SK-N-SH (cell line): Measurements from ENCODE around the gene CAMSAP1.

Experiments used
- CTCF ChIP-seq: fragments of 200-600 bp; sonication (generic); IDR thresholded peaks from 2 replicates; pipeline ENCODE4 v1.6.1; 2017; ENCODE audit warnings: antibody characterized with exemption, mild to moderate bottlenecking, moderate library complexity
- EP300 ChIP-seq, 2 experiments: IDR thresholded peaks; 2 replicates each; pipeline versions ENCODE4 v1.4.0 to v1.6.1; 2012; ENCODE audit warnings: borderline replicate concordance in 1 of 2, low read depth in 1 of 2, low read length in 1 of 2
- EZH2phosphoT487 ChIP-seq: fragments of 200-600 bp; sonication (generic); IDR thresholded peaks from 2 replicates; pipeline ENCODE4 v1.6.1; 2017; ENCODE audit warnings: low read depth, mixed run types, mild to moderate bottlenecking, antibody characterized with exemption, moderate library complexity, borderline replicate concordance
- JUND ChIP-seq: IDR thresholded peaks from 2 replicates; pipeline ENCODE4 v1.4.0; 2012
- MEF2A ChIP-seq: IDR thresholded peaks from 2 replicates; pipeline ENCODE4 v1.4.0; 2012; ENCODE audit warnings: low read depth, borderline replicate concordance
- NFIC ChIP-seq: IDR thresholded peaks from 2 replicates; pipeline ENCODE4 v1.4.0; 2012; ENCODE audit warnings: borderline replicate concordance
- NRF1 ChIP-seq: IDR thresholded peaks from 2 replicates; pipeline ENCODE4 v1.6.1; 2012; ENCODE audit warnings: low read depth, mild to moderate bottlenecking, low read length
- POLR2AphosphoS5 ChIP-seq: IDR thresholded peaks from 2 replicates; pipeline ENCODE4 v1.6.1; 2012; ENCODE audit warnings: low read depth, low read length
- RFX5 ChIP-seq: IDR thresholded peaks from 2 replicates; pipeline ENCODE4 v1.6.1; 2012; ENCODE audit warnings: mild to moderate bottlenecking, improper control_type of control experiment, low read length
- SIN3A ChIP-seq: IDR thresholded peaks from 2 replicates; pipeline ENCODE4 v1.6.1; 2012; ENCODE audit warnings: low read depth, mild to moderate bottlenecking, low read length, moderate library complexity, borderline replicate concordance
- TEAD4 ChIP-seq: IDR thresholded peaks from 2 replicates; pipeline ENCODE4 v1.4.0; 2012; ENCODE audit warnings: mild to moderate bottlenecking, borderline replicate concordance; ENCODE audit not compliant: insufficient read depth
- TF ChIP-seq, protein P1 (sequence below): IDR thresholded peaks from 2 replicates; pipeline ENCODE4 v1.6.1; 2012; ENCODE audit warnings: mild to moderate bottlenecking, low read depth, low read length, moderate library complexity
- TF ChIP-seq, protein P2 (sequence below): IDR thresholded peaks from 2 replicates; pipeline ENCODE4 v1.4.0; 2012; ENCODE audit warnings: low read depth, borderline replicate concordance

DNA sequence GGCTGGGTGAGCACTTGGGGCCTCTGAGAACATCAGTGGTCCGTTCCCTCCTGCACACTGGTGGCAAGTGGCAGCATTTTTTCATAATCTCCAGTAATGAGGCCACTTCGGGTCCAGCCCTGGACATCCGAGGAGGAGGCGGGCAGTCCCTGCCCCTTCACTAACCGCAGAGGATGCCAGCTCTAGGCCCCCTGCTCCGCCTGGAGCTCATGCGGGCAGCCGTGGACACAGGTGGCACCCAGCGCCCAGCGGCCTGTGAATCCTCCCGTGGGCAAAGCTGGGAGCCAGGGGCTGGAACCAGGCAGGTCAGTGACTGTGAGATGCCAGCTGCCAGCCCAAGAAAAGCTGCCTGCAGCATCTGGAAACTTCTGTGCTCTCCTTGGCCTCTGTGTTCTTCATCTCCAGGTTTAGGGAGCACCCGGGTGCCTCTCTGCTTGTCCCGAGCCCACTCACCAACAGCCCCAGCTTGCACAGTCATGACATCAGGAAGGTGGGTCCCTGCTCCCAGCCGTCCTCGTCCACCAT is 112.9 kb downstream of the CAMSAP1 start:
- TF ChIP-seq CTCF (no peak), NFIC (no peak), SIN3A (no peak), EZH2phosphoT487 (no peak), POLR2AphosphoS5 (no peak), JUND (no peak), MEF2A (no peak), EP300 (IDR thresholded peaks at IDR 0.05; ENCODE audit: borderline replicate concordance in 1 of 2, low read depth in 1 of 2, low read length in 1 of 2) (no peak), TEAD4 (no peak), RFX5 (no peak), NRF1 (no peak)
- TF ChIP-seq, protein P1, sequence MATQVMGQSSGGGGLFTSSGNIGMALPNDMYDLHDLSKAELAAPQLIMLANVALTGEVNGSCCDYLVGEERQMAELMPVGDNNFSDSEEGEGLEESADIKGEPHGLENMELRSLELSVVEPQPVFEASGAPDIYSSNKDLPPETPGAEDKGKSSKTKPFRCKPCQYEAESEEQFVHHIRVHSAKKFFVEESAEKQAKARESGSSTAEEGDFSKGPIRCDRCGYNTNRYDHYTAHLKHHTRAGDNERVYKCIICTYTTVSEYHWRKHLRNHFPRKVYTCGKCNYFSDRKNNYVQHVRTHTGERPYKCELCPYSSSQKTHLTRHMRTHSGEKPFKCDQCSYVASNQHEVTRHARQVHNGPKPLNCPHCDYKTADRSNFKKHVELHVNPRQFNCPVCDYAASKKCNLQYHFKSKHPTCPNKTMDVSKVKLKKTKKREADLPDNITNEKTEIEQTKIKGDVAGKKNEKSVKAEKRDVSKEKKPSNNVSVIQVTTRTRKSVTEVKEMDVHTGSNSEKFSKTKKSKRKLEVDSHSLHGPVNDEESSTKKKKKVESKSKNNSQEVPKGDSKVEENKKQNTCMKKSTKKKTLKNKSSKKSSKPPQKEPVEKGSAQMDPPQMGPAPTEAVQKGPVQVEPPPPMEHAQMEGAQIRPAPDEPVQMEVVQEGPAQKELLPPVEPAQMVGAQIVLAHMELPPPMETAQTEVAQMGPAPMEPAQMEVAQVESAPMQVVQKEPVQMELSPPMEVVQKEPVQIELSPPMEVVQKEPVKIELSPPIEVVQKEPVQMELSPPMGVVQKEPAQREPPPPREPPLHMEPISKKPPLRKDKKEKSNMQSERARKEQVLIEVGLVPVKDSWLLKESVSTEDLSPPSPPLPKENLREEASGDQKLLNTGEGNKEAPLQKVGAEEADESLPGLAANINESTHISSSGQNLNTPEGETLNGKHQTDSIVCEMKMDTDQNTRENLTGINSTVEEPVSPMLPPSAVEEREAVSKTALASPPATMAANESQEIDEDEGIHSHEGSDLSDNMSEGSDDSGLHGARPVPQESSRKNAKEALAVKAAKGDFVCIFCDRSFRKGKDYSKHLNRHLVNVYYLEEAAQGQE, result no peak
- TF ChIP-seq, protein P2, sequence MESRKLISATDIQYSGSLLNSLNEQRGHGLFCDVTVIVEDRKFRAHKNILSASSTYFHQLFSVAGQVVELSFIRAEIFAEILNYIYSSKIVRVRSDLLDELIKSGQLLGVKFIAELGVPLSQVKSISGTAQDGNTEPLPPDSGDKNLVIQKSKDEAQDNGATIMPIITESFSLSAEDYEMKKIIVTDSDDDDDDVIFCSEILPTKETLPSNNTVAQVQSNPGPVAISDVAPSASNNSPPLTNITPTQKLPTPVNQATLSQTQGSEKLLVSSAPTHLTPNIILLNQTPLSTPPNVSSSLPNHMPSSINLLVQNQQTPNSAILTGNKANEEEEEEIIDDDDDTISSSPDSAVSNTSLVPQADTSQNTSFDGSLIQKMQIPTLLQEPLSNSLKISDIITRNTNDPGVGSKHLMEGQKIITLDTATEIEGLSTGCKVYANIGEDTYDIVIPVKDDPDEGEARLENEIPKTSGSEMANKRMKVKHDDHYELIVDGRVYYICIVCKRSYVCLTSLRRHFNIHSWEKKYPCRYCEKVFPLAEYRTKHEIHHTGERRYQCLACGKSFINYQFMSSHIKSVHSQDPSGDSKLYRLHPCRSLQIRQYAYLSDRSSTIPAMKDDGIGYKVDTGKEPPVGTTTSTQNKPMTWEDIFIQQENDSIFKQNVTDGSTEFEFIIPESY, result no peak
